Measurements from ENCODE around the gene YIF1A.
"Not testable (repeated sequence)": the region's sequence is repeated elsewhere in the genome, so short reads cannot be mapped to it uniquely, and the experiment has no call there.

The YIF1A gene

DNA sequence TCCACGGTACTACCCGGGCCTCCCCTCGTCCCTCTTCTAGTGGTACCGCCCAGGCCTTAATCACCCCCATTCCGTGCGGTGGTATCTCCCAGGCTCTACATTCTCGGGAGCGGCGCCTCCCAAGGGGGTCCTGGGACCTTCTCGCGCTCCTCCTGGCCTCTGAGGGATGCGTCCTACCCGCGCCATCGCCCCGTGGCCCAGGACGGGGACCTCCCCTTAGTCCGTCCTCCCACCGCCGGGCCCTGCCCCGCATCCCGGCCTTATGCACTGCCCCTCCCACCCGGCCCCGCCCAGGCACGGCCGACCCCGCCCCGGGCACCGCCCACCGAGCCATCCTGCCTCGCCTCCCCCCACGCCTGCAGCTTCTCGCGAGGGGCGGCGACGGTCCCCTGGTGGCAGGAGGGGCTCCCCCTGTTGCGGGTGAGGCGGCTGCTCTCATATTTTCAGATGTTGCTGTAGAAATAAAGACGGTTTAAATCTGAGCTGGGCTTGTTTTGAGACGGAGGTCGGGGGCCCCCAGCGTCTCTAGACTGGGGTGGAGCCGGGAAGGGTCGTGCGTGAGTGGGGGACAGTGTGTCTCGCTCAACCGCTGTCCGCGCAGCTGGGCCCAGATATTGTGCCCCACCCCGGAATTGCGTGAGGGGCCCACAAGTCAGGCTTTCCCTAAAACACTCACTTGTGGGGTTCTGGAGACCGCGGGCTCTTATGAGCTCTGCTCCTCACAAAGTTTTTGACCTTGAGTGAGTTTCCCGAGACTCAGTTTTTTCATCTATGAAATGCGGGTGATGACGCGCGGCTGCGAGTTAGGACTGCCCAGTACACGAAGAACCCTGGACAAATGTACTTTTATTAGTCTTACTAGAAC, 21.3 kb downstream of the YIF1A start:
- no peak for DNase-seq

DNA sequence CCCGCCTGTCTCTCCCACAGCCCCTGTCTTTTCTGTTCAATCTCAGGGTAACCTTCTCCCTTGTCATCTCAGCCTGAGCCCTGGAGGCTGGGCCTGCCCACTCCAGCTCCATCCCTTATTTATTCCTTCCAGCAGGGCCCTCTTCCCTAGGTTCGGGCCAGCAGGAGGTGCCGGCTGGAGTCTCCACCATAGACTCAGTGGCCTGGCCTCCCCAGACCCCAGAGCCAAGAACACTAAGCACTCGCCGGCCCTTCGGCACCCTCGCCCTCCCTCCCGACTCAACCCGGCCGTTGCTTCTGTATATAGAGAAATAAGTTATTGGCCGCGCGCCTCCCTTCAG, 21.9 kb downstream of the YIF1A start:
- no peak for DNase-seq

DNA sequence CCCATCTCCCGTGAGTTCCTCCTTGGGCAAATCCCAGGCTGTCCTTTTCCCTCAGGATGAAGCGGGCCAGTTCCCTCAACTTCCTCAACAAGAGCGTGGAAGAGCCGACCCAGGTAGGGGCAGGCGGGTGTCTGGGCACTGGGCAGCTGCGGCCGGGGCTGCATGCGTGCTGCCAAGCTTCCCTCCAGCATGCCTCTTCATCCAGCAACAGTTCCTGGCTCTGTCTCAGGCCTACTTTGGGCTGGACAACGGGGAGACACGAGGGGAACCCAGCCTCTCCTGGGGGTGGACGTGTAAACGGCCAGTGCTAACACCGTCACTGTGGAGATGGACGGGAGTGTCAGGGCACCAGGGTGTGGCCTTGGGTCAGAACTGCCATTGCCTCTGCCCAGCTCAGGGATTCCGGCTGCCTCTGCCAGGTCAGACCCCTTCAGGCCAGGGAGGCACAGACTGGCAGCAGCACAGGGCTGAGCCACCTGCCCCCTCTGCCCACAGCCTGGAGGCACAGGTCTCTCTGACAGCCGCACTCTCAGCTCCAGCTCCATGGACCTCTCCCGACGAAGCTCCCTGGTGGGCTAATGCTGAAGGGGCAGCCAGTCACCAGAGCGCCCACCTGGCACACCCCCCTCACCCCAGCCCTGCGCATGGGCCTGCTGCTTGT, 22.4 kb downstream of the YIF1A start:
- no peak for DNase-seq

DNA sequence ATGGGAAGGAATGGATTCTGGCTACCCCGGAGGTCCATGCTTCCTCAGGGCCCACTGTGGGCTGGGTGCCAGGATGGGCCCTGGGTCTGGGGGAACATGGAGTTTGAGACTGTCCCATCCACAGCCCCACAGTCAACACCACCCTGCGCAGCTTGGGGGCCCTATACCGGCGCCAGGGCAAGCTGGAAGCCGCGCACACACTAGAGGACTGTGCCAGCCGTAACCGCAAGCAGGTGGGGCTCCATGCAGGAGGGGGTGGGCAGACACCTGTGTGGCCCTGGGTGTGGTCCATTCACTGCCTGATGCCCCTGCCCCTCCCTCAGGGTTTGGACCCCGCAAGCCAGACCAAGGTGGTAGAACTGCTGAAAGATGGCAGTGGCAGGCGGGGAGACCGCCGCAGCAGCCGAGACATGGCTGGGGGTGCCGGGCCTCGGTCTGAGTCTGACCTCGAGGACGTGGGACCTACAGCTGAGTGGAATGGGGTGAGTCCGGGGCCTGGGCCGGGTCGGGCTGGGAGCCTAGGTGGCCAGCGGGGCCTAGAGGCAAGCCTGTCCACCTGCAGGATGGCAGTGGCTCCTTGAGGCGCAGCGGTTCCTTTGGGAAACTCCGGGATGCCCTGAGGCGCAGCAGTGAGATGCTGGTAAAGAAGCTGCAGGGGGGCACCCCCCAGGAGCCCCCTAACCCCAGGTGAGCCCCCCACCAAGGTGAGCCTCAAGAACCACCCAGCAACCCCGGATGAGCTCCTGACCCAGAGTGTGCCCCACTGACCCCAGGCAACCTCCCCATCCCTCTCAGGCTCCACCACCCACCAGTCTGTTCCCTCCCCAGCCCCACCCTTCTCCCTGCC, 23.2 kb downstream of the YIF1A start:
- no peak for DNase-seq

DNA sequence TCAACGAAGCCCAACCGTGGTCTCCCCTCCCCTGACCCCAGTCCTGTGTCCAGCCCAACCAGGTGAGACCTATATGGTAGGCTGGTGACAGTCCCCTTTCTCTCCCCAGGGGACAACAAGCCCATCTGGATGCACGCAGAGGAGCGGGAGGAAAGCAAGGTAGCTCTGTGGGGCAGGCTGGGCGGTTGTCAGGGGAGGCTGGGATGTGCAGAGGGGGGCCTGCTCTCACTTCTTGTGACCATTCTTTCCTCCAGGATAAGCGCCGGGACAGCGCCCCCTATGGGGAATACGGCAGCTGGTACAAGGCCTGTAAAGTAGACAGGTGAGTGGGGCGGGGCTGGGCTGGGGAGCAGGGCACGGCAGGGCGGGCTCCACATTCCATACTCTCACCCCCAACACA, 24.0 kb downstream of the YIF1A start:
- DNase-seq = no peak

DNA sequence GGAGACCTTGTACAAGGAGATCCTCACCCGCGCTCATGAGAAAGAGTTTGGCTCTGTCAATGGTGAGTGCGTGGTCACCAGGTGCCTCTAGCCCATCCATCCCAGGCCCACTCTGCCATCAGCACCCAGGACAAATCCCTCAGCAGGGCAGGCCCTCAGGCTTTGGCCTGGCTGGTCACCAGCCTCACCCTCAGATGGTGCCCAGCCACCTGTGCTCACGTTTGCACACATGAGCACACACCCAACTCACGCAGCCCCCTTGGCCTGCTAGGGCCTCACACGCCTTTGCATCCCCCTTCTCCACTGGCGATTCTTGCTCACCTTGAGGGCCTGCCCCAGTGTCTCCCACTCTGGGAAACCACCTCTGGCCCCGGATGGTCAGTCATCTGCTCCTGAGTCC, 24.6 kb downstream of the YIF1A start:
- no peak for DNase-seq

DNA sequence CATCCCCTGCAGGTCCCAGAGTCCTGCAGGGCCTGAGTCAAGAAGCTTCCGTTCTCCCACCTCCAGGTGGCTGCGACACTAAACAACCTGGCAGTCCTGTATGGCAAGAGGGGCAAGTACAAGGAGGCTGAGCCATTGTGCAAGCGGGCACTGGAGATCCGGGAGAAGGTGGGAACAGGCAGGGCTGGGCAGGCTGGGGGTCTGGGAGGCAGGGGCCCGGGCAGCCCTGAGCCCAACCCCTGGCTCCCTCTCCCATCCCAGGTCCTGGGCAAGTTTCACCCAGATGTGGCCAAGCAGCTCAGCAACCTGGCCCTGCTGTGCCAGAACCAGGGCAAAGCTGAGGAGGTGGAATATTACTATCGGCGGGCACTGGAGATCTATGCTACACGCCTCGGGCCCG, 25.2 kb downstream of the YIF1A start:
- DNase-seq = no peak

DNA sequence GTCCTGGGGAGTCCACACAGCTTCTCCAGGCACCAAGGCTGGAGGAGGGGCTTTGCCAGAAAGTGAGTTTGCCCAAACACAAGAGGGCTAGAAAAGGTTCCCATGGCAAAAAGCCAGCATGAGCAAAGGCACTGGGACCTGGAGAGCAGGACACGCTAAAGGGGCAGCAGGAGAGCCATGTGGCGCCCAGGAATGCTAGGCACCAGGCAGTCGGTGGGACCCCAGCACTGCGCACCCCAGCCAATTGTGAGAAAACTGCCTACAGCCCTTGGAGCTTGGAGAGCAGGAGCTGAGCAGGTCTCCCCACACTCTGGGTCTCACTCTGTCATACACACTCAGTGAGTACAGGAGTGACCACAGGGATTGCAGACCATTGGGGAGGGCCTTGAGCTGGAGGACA, 25.7 kb downstream of the YIF1A start:
- DNase-seq = no peak

DNA sequence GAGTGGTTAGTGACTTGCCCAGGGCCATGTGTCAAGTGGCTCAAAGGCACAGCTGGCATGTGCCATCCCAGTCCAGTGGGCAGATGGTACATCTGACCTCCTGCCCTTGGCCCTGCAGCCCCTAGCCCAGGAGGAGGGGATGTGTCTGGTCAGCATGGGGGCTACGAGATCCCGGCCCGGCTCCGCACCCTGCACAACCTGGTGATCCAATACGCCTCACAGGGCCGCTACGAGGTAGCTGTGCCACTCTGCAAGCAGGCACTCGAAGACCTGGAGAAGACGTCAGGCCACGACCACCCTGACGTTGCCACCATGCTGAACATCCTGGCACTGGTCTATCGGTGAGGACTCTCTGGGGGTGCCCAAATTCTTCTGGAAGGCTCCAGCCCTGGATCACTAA, 26.2 kb downstream of the YIF1A start:
- DNase-seq = no peak

DNA sequence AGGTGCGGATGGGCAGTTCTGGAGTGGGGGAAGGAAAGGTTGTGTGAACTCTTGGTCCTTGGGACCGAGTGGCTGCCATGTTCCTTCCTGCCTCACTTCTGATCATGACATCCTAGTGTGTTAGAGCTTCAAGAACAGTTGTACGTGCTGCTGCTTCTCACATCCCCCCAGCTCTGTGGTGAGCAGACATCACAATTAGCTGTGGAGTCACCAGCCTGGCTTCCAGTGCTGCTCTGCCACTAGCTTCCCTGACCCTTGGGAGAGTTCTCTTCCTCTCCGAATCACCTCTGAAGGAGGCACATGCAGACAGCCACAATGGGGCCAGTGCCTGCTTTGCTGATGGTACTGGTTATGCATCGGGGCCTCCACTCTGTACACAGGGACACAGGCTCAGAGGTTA, 26.8 kb downstream of the YIF1A start:
- no peak for DNase-seq

DNA sequence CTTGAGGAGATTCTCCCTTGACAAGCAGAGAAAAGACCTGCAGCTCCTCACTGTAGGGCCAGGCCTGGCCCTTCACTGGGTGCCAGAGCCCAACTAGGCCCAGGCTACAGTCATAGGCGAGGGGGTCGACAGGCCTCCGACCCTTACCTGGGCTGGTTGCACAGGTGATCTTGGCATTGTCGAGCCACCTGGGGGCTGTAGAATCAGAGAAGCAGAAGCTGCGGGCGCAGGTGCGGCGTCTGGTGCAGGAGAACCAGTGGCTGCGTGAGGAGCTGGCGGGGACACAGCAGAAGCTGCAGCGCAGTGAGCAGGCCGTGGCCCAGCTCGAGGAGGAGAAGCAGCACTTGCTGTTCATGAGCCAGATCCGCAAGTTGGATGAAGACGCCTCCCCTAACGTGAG, 27.4 kb downstream of the YIF1A start:
- no peak for DNase-seq

DNA sequence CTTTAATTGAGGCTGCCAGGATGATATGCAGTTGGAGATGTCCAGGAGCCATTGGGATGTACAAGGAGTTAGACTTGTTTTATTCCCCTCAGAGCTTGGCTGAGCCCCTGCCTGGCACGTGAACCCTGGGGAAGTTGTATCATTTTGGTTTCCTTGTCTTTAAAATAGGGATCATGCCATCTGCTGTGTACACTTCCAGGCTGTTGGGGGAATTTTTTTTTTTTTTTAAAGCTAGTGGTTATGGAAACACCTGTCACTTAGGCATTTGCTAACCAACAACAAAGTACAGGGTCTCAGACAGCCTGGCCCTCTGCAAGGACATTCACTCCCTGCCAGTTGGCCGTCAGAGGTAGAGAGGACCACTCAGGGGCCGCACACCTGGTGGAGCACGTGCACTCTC, 29.0 kb downstream of the YIF1A start:
- DNase-seq = peak; percentile 59 to 82

DNA sequence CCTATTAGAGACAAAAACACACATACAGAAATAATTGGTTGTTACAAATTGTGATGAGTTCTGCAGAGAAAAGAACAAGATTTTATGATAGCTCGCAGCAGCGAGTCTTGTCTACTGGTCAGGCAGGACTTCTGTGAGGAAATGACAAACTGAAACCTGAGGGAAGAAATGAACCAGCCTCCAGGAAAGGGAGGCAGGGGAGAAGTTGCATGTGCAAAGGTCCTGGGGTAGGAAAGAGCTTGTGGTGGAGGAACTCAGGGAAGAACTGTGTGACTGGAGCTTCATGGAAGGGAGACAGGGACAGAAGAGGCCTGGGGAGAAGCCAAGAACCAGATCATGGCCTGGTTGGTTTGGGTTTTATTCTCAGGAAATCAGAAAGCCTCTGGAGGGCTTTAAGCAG, 29.7 kb downstream of the YIF1A start:
- no peak for DNase-seq

DNA sequence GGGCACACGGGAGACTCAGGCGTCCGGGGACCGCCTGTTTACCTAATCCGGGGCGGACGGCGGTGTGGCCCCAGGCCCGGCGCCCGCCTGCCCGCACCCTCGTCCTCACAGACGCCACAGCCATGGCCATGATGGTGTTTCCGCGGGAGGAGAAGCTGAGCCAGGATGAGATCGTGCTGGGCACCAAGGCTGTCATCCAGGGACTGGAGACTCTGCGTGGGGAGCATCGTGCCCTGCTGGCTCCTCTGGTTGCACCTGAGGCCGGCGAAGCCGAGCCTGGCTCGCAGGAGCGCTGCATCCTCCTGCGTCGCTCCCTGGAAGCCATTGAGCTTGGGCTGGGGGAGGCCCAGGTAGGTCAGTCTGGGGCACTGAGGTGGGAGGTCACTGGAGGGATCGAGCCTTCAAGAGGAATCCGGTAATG, 30.5 kb downstream of the YIF1A start:
- DNase-seq = no peak

DNA sequence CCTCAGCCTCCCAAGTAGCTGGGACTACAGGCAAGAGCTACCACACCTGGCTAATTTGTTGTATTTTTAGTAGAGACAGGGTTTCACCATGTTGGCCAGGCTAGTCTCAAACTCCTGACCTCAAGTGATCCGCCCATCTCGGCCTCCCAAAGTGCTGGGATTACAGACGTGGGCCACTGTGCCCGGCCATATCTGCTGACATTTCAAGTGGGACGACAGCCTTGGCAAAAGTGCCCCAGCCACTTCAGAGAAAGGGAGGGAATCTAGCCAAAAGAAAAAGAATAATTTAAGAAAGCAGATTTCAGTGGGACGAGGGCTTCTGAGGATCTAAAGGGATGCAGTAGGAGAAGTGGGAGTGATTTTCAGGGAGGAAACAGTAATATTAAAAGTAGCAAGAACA, 35.9 kb downstream of the YIF1A start:
- not testable (repeated sequence) for DNase-seq

DNA sequence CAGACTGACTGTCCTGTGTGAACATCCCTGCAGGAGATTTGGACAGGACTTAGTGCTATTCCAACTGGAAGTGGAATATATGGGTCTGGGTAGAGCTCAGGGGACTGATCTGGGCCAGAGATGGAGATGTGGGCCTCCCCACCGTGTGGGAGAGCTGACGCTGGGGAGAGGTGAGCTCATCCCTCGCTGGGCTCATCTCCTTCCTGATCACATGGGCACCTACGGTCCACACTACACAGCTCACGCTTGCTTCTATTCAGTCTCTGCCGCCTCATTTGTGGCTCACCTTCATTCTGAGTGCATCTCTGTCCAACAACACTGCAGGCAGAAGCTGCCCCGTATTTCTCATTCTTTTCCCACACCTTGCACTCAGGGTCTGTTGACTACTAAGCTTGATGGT, 37.1 kb downstream of the YIF1A start:
- no peak for DNase-seq

DNA sequence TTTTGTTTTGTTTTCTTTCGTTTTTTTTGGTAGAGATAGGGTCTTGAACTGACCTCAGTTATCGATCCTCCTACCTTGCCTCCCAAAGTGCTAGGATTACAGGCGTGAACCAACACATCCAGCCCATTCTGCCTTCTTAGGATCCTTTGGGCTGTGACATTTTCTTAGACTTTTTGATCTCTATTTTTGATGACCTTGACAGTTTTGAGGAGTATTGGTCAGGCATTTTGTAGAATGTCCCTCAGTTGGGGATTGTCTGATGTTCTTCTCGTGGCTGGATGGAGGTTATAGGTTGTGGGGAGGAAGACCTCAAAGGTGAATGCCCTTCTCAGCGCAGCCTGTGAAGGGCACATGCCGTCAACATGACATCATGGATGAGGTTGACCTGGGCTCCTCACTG, 40.0 kb downstream of the YIF1A start:
- no peak for DNase-seq

DNA sequence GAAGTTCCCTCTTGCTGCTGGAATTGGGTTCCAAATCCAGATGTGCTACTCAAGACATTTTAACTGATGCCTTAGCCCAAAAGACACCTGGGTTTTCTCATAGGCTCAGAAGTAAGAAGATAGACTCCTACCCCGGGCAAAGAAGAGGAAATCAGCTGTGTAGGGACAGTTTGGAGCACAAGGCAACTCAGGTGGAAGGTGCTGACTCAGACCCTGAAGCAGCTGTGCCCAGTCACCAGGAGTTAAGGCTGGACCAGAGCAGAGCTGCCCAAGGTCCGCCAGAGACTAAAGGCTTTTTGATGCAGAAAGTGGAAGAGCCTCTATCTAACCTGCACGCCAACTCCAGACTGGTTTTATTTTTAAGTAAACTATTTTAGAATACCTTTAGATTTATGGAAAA, 41.1 kb downstream of the YIF1A start:
- no peak for DNase-seq

DNA sequence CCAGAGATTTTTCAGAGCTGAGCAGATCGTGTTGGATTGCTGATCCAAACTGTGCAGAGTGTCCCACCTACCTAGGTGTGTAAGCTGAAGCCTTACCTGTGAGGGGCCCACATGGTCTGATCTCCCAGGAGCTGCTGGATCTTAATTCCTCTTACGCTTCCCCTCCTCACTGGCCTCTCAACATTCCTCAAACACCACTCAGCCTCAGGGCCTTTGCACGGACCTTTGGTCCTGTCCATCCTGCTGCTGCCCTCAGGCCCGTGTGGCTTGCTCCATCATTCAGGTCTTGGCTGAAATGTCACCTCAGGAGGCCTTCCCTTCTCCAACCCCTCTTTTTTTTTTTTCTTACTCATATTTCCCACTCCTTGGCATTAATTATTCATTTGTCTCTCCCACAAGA, 41.6 kb downstream of the YIF1A start:
- no peak for DNase-seq

DNA sequence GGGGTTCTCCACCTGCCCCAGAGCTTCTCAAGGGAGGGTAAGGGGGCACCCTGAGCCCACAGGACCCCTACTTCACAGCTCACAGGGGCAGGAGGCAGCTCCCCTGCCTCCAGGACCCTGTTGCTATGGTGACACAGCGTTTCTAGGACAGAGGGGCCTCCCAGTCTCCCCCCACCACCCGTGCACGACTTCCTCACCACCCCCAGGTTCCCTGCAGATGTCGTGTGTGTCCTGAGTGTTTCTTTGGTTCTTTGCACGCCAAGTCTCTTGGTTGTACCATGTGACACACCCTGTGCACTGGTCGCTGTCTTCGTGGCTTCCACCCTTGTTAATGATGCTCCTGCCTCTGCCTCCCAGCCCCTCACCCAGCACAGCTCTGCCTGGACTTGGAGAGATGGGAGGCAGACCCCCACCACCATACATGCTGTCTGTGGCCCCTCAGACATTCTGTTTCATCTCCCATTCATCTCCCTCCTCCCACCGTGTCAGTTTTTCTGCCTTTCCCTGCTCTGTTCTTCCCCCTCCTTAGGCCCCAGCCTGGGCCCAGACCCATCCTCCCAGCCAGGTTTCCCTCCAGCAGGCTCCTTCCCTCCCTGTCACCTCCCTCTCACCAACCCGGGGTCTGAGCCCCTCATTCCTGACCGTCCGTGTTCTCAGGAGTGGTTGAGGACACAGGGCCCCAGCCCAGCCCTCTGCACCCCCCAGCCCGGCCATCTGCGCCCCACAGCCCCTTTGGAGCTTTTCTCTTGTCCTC, 45.0 kb downstream of the YIF1A start:
- no peak for DNase-seq

DNA sequence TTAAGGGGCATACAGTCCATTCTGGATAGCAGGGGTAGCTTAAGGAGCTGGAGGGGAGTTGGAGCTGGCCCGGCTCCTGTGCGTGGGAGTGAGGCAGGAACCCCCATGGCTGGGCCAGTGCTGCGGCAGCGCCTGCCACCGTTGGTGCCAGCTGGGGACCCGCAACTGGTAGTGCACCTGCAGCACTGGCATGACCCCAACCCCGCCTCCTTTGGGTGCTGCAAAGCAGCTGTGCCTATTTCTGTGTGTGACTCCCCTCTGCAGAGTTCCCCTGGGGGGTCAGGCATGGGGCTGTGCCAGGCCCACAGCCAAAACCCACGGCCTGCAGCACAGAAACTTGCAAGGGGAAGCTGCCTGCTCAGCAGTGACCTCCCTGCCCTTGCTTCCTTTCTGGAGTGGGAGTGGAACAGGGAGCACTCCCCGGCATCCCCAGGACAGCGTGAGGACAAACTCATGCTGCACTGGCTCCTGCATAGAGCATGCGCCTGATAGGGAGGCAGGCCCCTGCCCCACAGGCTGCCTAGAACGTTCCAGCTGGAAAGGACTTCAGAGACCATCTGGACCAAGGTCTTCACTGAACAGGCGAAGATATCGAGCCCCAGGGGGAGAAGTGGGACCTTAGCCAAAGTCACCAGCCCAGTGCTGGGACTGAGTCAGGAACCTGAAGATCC, 46.7 kb downstream of the YIF1A start:
- peak in 1 of 2 experiments; percentile 23 for DNase-seq

DNA sequence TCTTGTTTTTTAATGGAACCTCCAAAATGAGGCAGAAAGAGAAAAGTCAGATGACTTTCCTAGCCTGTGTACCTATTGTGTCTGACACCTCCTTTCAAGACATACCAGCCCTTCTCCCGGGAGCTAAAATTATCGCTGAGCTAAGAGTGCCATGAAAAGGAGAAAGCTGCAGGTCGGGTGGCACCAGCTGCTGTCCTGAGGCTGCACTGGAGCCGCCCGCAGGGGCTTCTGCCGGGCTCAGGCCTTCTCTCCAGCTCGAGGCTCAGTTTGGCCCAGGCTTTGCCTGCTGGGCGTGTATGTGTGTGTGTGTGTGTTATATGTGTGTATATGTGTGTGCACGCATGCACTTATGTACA, 48.2 kb downstream of the YIF1A start:
- no peak for DNase-seq
